ENCODE data around the gene COPG1. TPM values are rescaled to one million over a fixed set of nuclear protein-coding genes. Genes with fewer than 3 reads are reported as not detected.

The COPG1 gene
- total and polyA plus RNA-seq, 4 experiments from 2014 or later, result 67.4 to 147 (median 129) TPM

DNA sequence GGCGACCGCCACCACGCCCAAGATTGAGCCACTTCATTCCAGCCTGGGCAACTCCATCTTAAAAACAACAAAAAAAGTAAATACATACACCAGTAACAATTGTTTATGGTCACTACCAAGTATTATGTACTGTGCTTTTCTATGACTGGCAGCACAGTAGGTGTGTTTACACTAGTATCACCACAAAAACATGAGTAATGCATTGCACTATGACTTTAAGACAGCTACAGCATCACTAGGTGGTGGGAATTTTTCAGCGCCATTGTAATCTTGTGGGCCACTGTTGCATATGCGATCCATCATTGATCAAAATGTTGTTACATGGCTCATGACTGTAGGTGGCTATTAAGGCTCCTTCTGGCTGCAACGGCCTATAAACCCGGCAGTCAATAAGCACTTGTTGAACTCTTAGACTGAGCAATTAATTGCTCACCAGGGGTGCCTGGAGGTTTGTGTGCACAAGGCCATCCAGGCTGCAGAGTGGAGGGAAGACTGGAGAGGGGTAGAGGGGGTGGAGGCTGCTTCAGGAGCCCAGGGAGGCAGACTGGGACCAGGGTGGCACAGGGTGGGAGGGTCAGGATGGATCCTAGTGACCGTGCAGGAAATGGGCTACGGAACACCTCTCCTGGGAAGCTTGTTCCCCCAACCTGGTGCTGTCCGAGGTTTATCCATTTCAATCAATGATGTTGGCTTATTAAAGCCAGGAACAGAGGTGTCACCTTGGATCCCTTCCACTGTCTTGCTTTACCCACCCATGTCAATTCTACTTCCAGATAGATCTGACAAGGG lies 17.9 kb upstream of the COPG1 start:
- no peak for DNase-seq
- H3K4me3 Mint-ChIP-seq, result no peak overlapping the region
- H3K4me1 ChIP-seq (ENCODE audit: insufficient read depth, low read length), result no peaks in the 10 kb centered on the region
- H3K9me3 ChIP-seq (ENCODE audit: control insufficient read depth in 1 of 2, low read length in 2 of 2), result no peaks in the 10 kb centered on the region
- POLR2A ChIA-PET (ENCODE audit: partially characterized antibody), result interaction anchor here (1.1 kb wide), 1 partner anchor 85 kb away, joined by 3 read pairs; no protein-coding TSS in a partner anchor
- H3K27me3 ChIP-seq (ENCODE audit: insufficient read depth, low read length), result no peaks in the 10 kb centered on the region
- peaks cover 8 to 27% (median 12%) of the 10 kb centered on the region in 4 donors for H3K4me1 Mint-ChIP-seq
- H3K27ac ChIP-seq (ENCODE audit: low read depth, low read length), result no peak overlapping the region
- peak overlapping the region in 1 of 7 donors; percentile 8 for H3K27ac Mint-ChIP-seq
- no peaks in the 10 kb centered on the region for H3K36me3 ChIP-seq (ENCODE audit: insufficient read depth, low read length)
- no peak overlapping the region for H3K4me3 ChIP-seq (ENCODE audit: low read length in 2 of 2)
- intact Hi-C loops (cut with micrococcal nuclease), result no loop called here
- no peaks in the 10 kb centered on the region for H3K36me3 Mint-ChIP-seq
- peaks cover 0 to 1% of the 10 kb centered on the region in 2 donors for H3K27me3 Mint-ChIP-seq
- H3K9me3 Mint-ChIP-seq, result no peaks in the 10 kb centered on the region
- CTCF ChIA-PET (ENCODE audit: partially characterized antibody), result interaction anchor here (0.9 to 2.7 kb wide), 3 partner anchors 16 to 261 kb away, joined by 3 to 10 read pairs (median 5); no protein-coding TSS in a partner anchor

DNA sequence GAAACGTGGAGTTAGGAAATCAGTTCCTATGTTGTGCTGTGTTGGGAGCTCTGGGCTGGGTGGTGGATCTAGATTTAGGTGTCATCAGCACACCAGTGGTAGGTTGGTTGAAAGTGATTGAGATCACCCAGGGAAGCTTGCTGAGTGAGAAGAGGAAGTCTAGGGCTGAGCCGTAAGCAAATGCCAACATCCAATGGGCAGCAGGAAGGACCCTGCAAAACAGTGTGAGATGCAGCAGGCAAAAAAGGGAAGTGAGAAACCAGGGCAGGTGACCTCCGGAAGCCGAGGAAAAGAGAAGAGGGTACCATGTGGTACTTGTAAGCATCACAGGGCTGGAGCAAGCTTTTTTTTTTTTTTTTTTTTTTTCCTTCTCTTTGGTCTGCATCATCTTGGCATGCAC lies 15.9 kb upstream of the COPG1 start:
- H3K4me1 Mint-ChIP-seq, result peaks cover 4 to 20% (median 8%) of the 10 kb centered on the region in 4 donors
- DNase-seq, result no peak
- intact Hi-C loops (cut with micrococcal nuclease), result no loop called here
- ChIA-PET POLR2A (ENCODE audit: partially characterized antibody) (interaction anchor here (0.6 to 0.7 kb wide), 2 partner anchors 9 to 69 kb away, joined by 3 read pairs; no protein-coding TSS in a partner anchor), CTCF (ENCODE audit: partially characterized antibody) (interaction anchor here (0.5 to 1.3 kb wide), 4 partner anchors 10 to 324 kb away, joined by 3 to 4 read pairs (median 3); no protein-coding TSS in a partner anchor)
- Histone ChIP-seq H3K27me3 (ENCODE audit: insufficient read depth, low read length) (no peaks in the 10 kb centered on the region), H3K27ac (ENCODE audit: low read depth, low read length) (no peak overlapping the region), H3K9me3 (ENCODE audit: control insufficient read depth in 1 of 2, low read length in 2 of 2) (no peaks in the 10 kb centered on the region), H3K36me3 (ENCODE audit: insufficient read depth, low read length) (no peaks in the 10 kb centered on the region), H3K4me3 (ENCODE audit: low read length in 2 of 2) (no peak overlapping the region), H3K4me1 (ENCODE audit: insufficient read depth, low read length) (peaks cover 6% of the 10 kb centered on the region)
- H3K27me3 Mint-ChIP-seq, result peaks cover 0 to 1% of the 10 kb centered on the region in 2 donors
- peak overlapping the region in 2 of 7 donors; percentile 5 to 18 for H3K27ac Mint-ChIP-seq
- no peaks in the 10 kb centered on the region for H3K9me3 Mint-ChIP-seq
- no peaks in the 10 kb centered on the region for H3K36me3 Mint-ChIP-seq
- no peak overlapping the region for H3K4me3 Mint-ChIP-seq

DNA sequence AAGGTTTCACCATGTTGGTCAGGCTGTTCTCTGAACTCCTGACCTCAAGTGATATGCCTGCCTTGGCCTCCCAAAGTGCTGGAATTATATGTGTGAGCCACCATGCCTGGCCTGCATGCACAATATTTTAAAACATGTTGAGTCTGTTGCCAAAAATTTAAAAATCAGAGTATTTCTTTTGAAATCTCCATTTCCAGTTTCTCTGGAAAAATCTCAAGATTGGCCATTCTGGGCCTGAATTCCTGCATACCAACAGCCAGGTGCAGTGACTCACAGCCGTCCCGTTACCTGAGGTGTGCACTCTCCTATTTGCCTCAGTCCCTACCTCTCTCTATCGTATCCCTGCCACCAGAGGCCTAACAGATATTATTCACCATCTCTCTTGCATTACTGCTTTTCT lies 15.0 kb upstream of the COPG1 start:
- intact Hi-C loops (cut with micrococcal nuclease), result no loop called here
- ChIA-PET POLR2A (ENCODE audit: partially characterized antibody) (no interaction called here), CTCF (ENCODE audit: partially characterized antibody) (interaction anchor here (0.7 to 1.3 kb wide), 2 partner anchors 9 to 325 kb away, joined by 3 read pairs; no protein-coding TSS in a partner anchor)
- H3K36me3 Mint-ChIP-seq, result no peaks in the 10 kb centered on the region
- H3K27me3 Mint-ChIP-seq, result peaks cover 0 to 1% of the 10 kb centered on the region in 2 donors
- no peak overlapping the region for H3K4me3 Mint-ChIP-seq
- no peak overlapping the region for H3K27ac Mint-ChIP-seq
- H3K4me1 ChIP-seq (ENCODE audit: insufficient read depth, low read length), result peaks cover 15% of the 10 kb centered on the region
- H3K4me1 Mint-ChIP-seq, result peaks cover 9 to 24% (median 11%) of the 10 kb centered on the region in 4 donors
- H3K9me3 Mint-ChIP-seq, result no peaks in the 10 kb centered on the region
- no peaks in the 10 kb centered on the region for H3K27me3 ChIP-seq (ENCODE audit: insufficient read depth, low read length)
- no peaks in the 10 kb centered on the region for H3K36me3 ChIP-seq (ENCODE audit: insufficient read depth, low read length)
- H3K9me3 ChIP-seq (ENCODE audit: control insufficient read depth in 1 of 2, low read length in 2 of 2), result no peaks in the 10 kb centered on the region
- no peak for DNase-seq
- H3K27ac ChIP-seq (ENCODE audit: low read depth, low read length), result no peak overlapping the region
- H3K4me3 ChIP-seq (ENCODE audit: low read length in 2 of 2), result no peak overlapping the region

DNA sequence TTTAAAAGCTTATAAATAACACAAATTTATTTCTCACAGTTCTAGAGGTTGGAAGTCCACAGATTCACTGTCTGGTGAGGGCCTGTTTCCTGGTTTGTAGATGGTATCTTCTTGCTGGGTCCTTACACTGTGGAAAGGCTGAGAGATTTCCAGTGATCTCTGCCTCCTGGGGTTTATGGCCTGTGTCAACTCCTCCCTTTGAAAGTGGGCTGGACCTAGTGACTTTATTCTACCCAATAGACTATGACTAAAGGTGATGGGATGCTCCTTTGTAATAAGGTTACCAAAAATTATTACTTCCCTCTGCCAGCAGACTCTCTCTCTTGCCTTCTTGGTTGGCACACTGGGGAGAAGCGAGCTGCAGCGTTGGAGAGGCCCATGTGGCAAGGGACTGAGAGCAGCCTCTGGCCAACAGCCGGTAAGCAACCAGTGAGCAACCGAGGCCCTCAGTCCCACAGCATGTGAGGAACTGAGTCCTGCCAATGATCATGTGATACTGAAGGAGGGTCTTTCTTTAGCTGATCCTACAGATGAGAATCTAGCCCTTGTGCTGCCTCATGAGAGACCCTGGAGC lies 14.0 kb upstream of the COPG1 start:
- POLR2A ChIA-PET (ENCODE audit: partially characterized antibody), result no interaction called here
- intact Hi-C loops (cut with micrococcal nuclease), result no loop called here
- CTCF ChIA-PET (ENCODE audit: partially characterized antibody), result interaction anchor here (1.1 to 1.8 kb wide), 3 partner anchors 10 to 265 kb away, joined by 4 to 7 read pairs (median 4); no protein-coding TSS in a partner anchor
- H3K27me3 ChIP-seq (ENCODE audit: insufficient read depth, low read length), result no peaks in the 10 kb centered on the region
- Mint-ChIP-seq H3K36me3 (no peaks in the 10 kb centered on the region), H3K9me3 (no peaks in the 10 kb centered on the region), H3K27ac (no peak overlapping the region), H3K4me3 (no peak overlapping the region), H3K4me1 (peaks cover 11 to 29% (median 16%) of the 10 kb centered on the region in 4 donors), H3K27me3 (peaks cover 0 to 1% of the 10 kb centered on the region in 2 donors)
- no peaks in the 10 kb centered on the region for H3K36me3 ChIP-seq (ENCODE audit: insufficient read depth, low read length)
- H3K4me1 ChIP-seq (ENCODE audit: insufficient read depth, low read length), result peaks cover 25% of the 10 kb centered on the region
- no peak for DNase-seq
- no peaks in the 10 kb centered on the region for H3K9me3 ChIP-seq (ENCODE audit: control insufficient read depth in 1 of 2, low read length in 2 of 2)
- H3K4me3 ChIP-seq (ENCODE audit: low read length in 2 of 2), result no peak overlapping the region
- H3K27ac ChIP-seq (ENCODE audit: low read depth, low read length), result no peak overlapping the region

DNA sequence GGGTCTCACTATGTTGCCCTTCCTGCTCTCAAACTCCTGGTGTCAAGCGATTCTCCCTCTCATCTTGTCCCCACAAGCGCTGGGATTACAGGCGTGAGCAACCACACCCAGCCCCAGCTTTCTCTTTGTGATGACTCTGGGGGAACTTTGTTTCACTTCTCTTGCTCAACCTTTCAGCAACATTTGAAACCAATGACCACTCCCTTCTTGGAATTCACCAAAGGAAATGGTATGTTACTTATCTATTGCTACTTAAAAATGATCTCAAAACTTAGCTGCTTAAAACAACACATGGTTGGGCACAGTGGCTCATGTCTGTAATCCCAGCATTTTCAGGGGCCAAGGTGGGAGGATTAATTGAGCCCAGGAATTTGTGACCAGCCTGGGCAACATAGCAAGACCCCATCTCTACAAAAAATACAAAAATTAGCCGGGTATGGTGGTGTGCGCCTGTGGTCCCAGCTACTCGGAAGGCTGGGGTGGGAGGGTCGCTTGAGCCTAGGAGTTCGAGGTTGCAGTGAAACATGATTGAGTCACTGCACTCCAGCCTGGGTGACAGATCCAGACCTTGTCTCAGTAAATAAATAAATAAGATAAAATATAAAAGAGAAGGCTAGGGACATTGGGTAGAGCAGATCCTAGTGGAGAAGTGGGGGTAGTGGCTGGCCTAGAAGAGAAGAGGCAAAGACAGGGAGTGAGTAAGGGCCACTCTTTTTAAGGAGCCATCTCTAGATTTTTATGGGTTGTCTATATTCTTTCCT lies 10.3 kb upstream of the COPG1 start:
- no peaks in the 10 kb centered on the region for H3K36me3 Mint-ChIP-seq
- DNase-seq, result peak in 1 of 5 donors; percentile 17
- POLR2A ChIA-PET (ENCODE audit: partially characterized antibody), result interaction anchor here (0.6 to 0.9 kb wide), 2 partner anchors 8 to 77 kb away, joined by 3 read pairs; a partner anchor contains a TSS
- H3K9me3 Mint-ChIP-seq, result no peaks in the 10 kb centered on the region
- Histone ChIP-seq H3K27me3 (ENCODE audit: insufficient read depth, low read length) (no peaks in the 10 kb centered on the region), H3K4me3 (ENCODE audit: low read length in 2 of 2) (no peak overlapping the region), H3K9me3 (ENCODE audit: control insufficient read depth in 1 of 2, low read length in 2 of 2) (no peaks in the 10 kb centered on the region), H3K27ac (ENCODE audit: low read depth, low read length) (no peak overlapping the region), H3K4me1 (ENCODE audit: insufficient read depth, low read length) (peaks cover 28% of the 10 kb centered on the region), H3K36me3 (ENCODE audit: insufficient read depth, low read length) (no peaks in the 10 kb centered on the region)
- peaks cover 7 to 18% (median 13%) of the 10 kb centered on the region in 4 donors for H3K4me1 Mint-ChIP-seq
- intact Hi-C loops (cut with micrococcal nuclease), result no loop called here
- CTCF ChIA-PET (ENCODE audit: partially characterized antibody), result interaction anchor here (0.7 to 2.9 kb wide), 7 partner anchors 8 to 269 kb away, joined by 3 to 17 read pairs (median 8); partner anchors contain the start of gene COPG1
- peak overlapping the region; percentile 33 to 78 (median 64) for H3K4me3 Mint-ChIP-seq
- H3K27me3 Mint-ChIP-seq, result no peaks in the 10 kb centered on the region
- H3K27ac Mint-ChIP-seq, result peak overlapping the region in 5 of 7 donors; percentile 17 to 91 (median 76)

DNA sequence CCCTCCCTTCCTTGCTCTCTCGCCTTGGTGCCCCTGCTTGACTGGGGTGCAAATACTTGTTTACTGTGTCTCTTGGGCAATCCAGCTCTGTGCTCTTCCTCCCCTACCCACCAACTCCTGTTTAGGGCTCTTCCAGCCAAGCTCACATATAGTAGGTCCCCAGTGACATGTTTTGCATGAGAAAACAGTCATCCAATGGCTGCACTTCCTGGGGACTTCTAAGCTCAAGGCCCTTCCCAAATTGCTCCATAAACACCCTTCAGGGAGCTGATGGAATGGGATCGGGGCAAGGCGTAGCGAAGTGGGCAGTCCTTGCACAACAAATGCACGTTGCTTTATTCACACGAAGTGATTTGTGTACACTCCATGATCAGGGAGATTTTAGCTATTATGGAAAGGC lies 9.4 kb upstream of the COPG1 start:
- peaks cover 28% of the 10 kb centered on the region for H3K4me1 ChIP-seq (ENCODE audit: insufficient read depth, low read length)
- H3K4me3 ChIP-seq (ENCODE audit: low read length in 2 of 2), result no peak overlapping the region
- peak overlapping the region in 3 of 7 donors; percentile 3 to 87 (median 87) for H3K27ac Mint-ChIP-seq
- ChIA-PET POLR2A (ENCODE audit: partially characterized antibody) (no interaction called here), CTCF (ENCODE audit: partially characterized antibody) (interaction anchor here (1.1 to 2.3 kb wide), 3 partner anchors 9 to 269 kb away, joined by 4 to 13 read pairs (median 9); partner anchors contain the start of gene COPG1)
- no peaks in the 10 kb centered on the region for H3K36me3 ChIP-seq (ENCODE audit: insufficient read depth, low read length)
- H3K4me3 Mint-ChIP-seq, result peak overlapping the region in 3 of 8 donors; percentile 45 to 66 (median 47)
- H3K27me3 Mint-ChIP-seq, result no peaks in the 10 kb centered on the region
- H3K27ac ChIP-seq (ENCODE audit: low read depth, low read length), result no peak overlapping the region
- intact Hi-C loops (cut with micrococcal nuclease), result no loop called here
- no peaks in the 10 kb centered on the region for H3K27me3 ChIP-seq (ENCODE audit: insufficient read depth, low read length)
- peaks cover 7 to 18% (median 13%) of the 10 kb centered on the region in 4 donors for H3K4me1 Mint-ChIP-seq
- H3K9me3 Mint-ChIP-seq, result no peaks in the 10 kb centered on the region
- no peak for DNase-seq
- no peaks in the 10 kb centered on the region for H3K9me3 ChIP-seq (ENCODE audit: control insufficient read depth in 1 of 2, low read length in 2 of 2)
- H3K36me3 Mint-ChIP-seq, result no peaks in the 10 kb centered on the region
